NB4 (cell line): ENCODE results near the gene FABP6.

Experiments used
- POLR2A ChIP-seq: IDR thresholded peaks from 2 replicates; pipeline ENCODE4 v1.6.1; 2011; ENCODE audit warnings: mild to moderate bottlenecking; ENCODE audit not compliant: insufficient read length; ENCODE audit errors: extremely low read depth
- TF ChIP-seq, protein P1 (sequence below): IDR thresholded peaks from one replicate; pipeline ENCODE4 v1.5.1; 2012; ENCODE audit warnings: low read depth, low read length

- TF ChIP-seq, protein P1, sequence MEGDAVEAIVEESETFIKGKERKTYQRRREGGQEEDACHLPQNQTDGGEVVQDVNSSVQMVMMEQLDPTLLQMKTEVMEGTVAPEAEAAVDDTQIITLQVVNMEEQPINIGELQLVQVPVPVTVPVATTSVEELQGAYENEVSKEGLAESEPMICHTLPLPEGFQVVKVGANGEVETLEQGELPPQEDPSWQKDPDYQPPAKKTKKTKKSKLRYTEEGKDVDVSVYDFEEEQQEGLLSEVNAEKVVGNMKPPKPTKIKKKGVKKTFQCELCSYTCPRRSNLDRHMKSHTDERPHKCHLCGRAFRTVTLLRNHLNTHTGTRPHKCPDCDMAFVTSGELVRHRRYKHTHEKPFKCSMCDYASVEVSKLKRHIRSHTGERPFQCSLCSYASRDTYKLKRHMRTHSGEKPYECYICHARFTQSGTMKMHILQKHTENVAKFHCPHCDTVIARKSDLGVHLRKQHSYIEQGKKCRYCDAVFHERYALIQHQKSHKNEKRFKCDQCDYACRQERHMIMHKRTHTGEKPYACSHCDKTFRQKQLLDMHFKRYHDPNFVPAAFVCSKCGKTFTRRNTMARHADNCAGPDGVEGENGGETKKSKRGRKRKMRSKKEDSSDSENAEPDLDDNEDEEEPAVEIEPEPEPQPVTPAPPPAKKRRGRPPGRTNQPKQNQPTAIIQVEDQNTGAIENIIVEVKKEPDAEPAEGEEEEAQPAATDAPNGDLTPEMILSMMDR = no peak
- TF ChIP-seq POLR2A = no peak
Measured at GRCh38 chr5:160262151-160263074, 33.1 kb downstream of the FABP6 start.
